HFF-Myc (cell line): ENCODE data around the gene RET.

Experiments
- DNase-seq: peaks from one replicate; pipeline ENCODE4 v3.0.0-alpha.2; 2011; ENCODE audit warnings: low read depth; ENCODE audit errors: extremely low read depth
- H3K4me3 ChIP-seq: replicated peaks from 2 replicates; pipeline ENCODE4 v1.5.1; 2011; ENCODE audit warnings: low read depth, mild to moderate bottlenecking, control low read depth, low read length
- TF ChIP-seq, protein P1 (sequence below): IDR thresholded peaks from 2 replicates; pipeline ENCODE4 v1.5.1; 2012; ENCODE audit warnings: mild to moderate bottlenecking, low read depth, low read length, control low read depth; ENCODE audit errors: missing control alignments

The RET gene

GRCh38 chr10:43076876-43077420, at the start of gene RET:
Gene RET (plus strand): TSS chr10:43077069. CDS start chr10:43077259, 190 bp downstream.
- H3K4me3 ChIP-seq = peak within 1 kb of the TSS; percentile 20
- TF ChIP-seq, protein P1, sequence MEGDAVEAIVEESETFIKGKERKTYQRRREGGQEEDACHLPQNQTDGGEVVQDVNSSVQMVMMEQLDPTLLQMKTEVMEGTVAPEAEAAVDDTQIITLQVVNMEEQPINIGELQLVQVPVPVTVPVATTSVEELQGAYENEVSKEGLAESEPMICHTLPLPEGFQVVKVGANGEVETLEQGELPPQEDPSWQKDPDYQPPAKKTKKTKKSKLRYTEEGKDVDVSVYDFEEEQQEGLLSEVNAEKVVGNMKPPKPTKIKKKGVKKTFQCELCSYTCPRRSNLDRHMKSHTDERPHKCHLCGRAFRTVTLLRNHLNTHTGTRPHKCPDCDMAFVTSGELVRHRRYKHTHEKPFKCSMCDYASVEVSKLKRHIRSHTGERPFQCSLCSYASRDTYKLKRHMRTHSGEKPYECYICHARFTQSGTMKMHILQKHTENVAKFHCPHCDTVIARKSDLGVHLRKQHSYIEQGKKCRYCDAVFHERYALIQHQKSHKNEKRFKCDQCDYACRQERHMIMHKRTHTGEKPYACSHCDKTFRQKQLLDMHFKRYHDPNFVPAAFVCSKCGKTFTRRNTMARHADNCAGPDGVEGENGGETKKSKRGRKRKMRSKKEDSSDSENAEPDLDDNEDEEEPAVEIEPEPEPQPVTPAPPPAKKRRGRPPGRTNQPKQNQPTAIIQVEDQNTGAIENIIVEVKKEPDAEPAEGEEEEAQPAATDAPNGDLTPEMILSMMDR = no peak
- DNase-seq = no peak

- no peak for DNase-seq
- no peak overlapping the region for H3K4me3 ChIP-seq
- TF ChIP-seq, protein P1 = no peak
These were observed 49.4 kb upstream of the RET start for GRCh38 chr10:43027331-43027955.

DNA sequence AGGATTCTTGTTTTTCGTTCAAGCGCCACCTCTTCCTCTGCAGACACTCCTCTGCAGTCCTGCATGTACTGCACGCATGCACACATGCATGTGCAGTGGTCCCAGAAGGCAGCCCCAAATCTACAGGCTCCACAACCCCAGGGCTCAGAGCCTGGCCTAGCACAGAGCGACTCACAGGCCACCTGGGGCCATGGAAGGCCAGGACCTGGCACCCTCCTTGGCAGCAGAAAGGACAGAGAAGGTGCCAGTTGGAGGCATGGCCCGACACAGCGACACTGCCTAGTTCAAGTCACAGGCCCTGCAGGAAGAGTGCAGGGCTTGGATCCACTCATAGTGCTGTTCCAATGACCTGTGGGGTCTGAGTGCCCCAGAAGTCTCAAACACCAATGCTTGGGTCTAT, 48.7 kb upstream of the RET start:
- TF ChIP-seq, protein P1 = no peak
- no peak overlapping the region for H3K4me3 ChIP-seq
- DNase-seq = no peak

- H3K4me3 ChIP-seq = no peak overlapping the region
- no peak for DNase-seq
- TF ChIP-seq, protein P1 = no peak
These were observed 47.8 kb upstream of the RET start for GRCh38 chr10:43029043-43029442.

- H3K4me3 ChIP-seq = no peak overlapping the region
- TF ChIP-seq, protein P1 = no peak
- DNase-seq = no peak
These were observed 44.3 kb upstream of the RET start for GRCh38 chr10:43032613-43033012.

DNA sequence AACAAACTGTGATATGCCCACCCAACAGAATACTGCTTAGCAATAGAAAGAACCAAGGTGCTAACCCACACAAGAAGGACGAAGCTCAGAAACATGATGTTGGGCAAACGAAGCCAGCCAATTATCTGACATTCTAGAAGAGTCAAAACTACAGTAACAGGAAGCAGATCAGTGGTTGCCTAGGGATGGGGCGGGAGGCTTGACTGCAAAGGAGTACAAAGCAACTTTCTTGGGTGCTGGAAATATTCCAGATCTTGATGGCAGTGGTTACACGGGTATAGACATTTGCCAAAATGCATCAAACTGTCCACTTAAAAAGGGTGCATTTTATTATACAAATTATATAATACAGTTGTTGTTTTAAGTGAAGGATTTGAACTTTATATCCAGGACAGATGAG, 41.1 kb upstream of the RET start:
- TF ChIP-seq, protein P1 = no peak
- no peak for DNase-seq
- no peak overlapping the region for H3K4me3 ChIP-seq
